HCT116 (cell line): Measurements from ENCODE around the gene SMOC1. TPM values are rescaled to one million over a fixed set of nuclear protein-coding genes. Genes with fewer than 3 reads are reported as not detected.

ENCODE experiments used
- ATAC-seq: fragments of 200-7000 bp; cut with Tn5 transposase; 2 replicates; pipeline ENCODE4 v1.9.1; 2020; ENCODE audit warnings: mild to moderate bottlenecking, moderate library complexity
- BruUV-seq: library from RNA; stranded (reverse); fragments of 400-500 nt; replicated peaks from 2 replicates; lab custom pipeline; 2021; lab: Mats Ljungman, UMichigan
- CTCF ChIA-PET: fragments of 300-600 bp; sonication (Branson Sonifier 250); formaldehyde crosslinking; loops from one replicate; lab custom pipeline; 2021; ENCODE audit warnings: antibody characterized with exemption; lab: Charles Lee
- POLR2A ChIA-PET: fragments of 300-600, 350-600 bp; sonication (Branson Sonifier 250); formaldehyde crosslinking; loops from one replicate; lab custom pipeline; 2021; ENCODE audit warnings: antibody characterized with exemption; lab: Charles Lee
- RAD21 ChIA-PET, 2 experiments: fragments of 300-600 bp; sonication (Branson Sonifier 250); formaldehyde crosslinking; loops; one replicate each; lab custom pipeline; 2023; ENCODE audit warnings: low total read pairs in 2 of 2; ENCODE audit not compliant: uncharacterized antibody in 2 of 2, unreplicated experiment in 2 of 2, low non-redundant PET in 1 of 2; lab: Charles Lee
- DNase-seq: peaks from one replicate; pipeline ENCODE4 v3.0.0-alpha.2; 2010; ENCODE audit warnings: low read depth, low spot score
- H2AFZ ChIP-seq: fragments of 200-600 bp; shearing (Covaris generic), sonication (generic); 2 replicates; pipeline ENCODE4 v1.6.1; 2017; ENCODE audit warnings: low read depth, mixed run types, mixed read lengths, antibody characterized with exemption, low read length; ENCODE audit not compliant: poor library complexity, severe bottlenecking
- H3K27ac ChIP-seq: 2 replicates; pipeline ENCODE4 v1.5.1; 2012; ENCODE audit warnings: low read depth, low read length
- H3K27me3 ChIP-seq: fragments of 200-600 bp; sonication (generic); 2 replicates; pipeline ENCODE4 v1.6.1; 2016; ENCODE audit warnings: mixed run types, low read length, mixed read lengths; ENCODE audit not compliant: insufficient read depth
- H3K36me3 ChIP-seq, 2 experiments: fragments of 200-500 bp in 1 of 2; fragments of 200-600 bp in 1 of 2; sonication (Bioruptor generic) in 1 of 2; sonication (generic) in 1 of 2; 2 replicates each; pipeline versions ENCODE4 v1.5.1 to v1.6.1; 2014 to 2016; ENCODE audit warnings: low read length in 2 of 2, inconsistent platforms in 1 of 2, mixed read lengths in 1 of 2, mixed run types in 1 of 2; ENCODE audit not compliant: insufficient read depth in 2 of 2, control insufficient read depth in 1 of 2
- H3K4me1 ChIP-seq, 2 experiments: fragments of 200-600 bp in 1 of 2; sonication (generic) in 1 of 2; 2 replicates each; pipeline versions ENCODE4 v1.5.1 to v1.6.1; 2012 to 2017; ENCODE audit warnings: low read length in 2 of 2, inconsistent platforms in 1 of 2, mild to moderate bottlenecking in 1 of 2, mixed read lengths in 1 of 2, mixed run types in 1 of 2, moderate library complexity in 1 of 2; ENCODE audit not compliant: insufficient read depth in 2 of 2, control insufficient read depth in 1 of 2
- H3K4me2 ChIP-seq: fragments of 200-600 bp; sonication (generic); 2 replicates; pipeline ENCODE4 v1.6.1; 2017; ENCODE audit warnings: mixed run types, low read length, mixed read lengths
- H3K4me3 ChIP-seq, 2 experiments: fragments of 200-600 bp in 1 of 2; sonication (generic) in 1 of 2; replicated peaks in 1 of 2; 2 replicates each; pipeline ENCODE4 v1.5.1; 2011 to 2016; ENCODE audit warnings: low read length in 2 of 2, control low read depth in 1 of 2, low read depth in 1 of 2, mild to moderate bottlenecking in 1 of 2, mixed read lengths in 1 of 2, mixed run types in 1 of 2
- H3K79me2 ChIP-seq: fragments of 200-600 bp; sonication (generic); 2 replicates; pipeline ENCODE4 v1.6.1; 2017; ENCODE audit warnings: mild to moderate bottlenecking, mixed run types, low read length, moderate library complexity, mixed read lengths; ENCODE audit not compliant: insufficient read depth
- H3K9ac ChIP-seq: fragments of 200-600 bp; sonication (generic); 2 replicates; pipeline ENCODE4 v1.6.1; 2016; ENCODE audit warnings: low read length, mixed read lengths
- H3K9me2 ChIP-seq: fragments of 200-600 bp; sonication (generic), shearing (Covaris generic); 2 replicates; pipeline ENCODE4 v1.6.1; 2017; ENCODE audit warnings: mixed run types, mild to moderate bottlenecking, moderate library complexity; ENCODE audit not compliant: insufficient read depth
- H3K9me3 ChIP-seq, 2 experiments: fragments of 200-500 bp in 1 of 2; fragments of 200-600 bp in 1 of 2; sonication (Bioruptor generic) in 1 of 2; sonication (generic) in 1 of 2; 2 replicates each; pipeline ENCODE4 v1.6.1; 2014 to 2017; ENCODE audit warnings: low read length in 2 of 2, mixed read lengths in 2 of 2, inconsistent platforms in 1 of 2, low read depth in 1 of 2, mild to moderate bottlenecking in 1 of 2, mixed run types in 1 of 2, moderate library complexity in 1 of 2; ENCODE audit not compliant: control insufficient read depth in 1 of 2, insufficient read depth in 1 of 2
- H4K20me1 ChIP-seq: fragments of 200-600 bp; sonication (generic), shearing (Covaris generic); 2 replicates; pipeline ENCODE4 v1.6.1; 2017; ENCODE audit warnings: mixed run types, mild to moderate bottlenecking, moderate library complexity; ENCODE audit not compliant: insufficient read depth
- CBX3 ChIP-seq: IDR thresholded peaks from 2 replicates; pipeline ENCODE4 v1.6.1; 2012; ENCODE audit warnings: low read depth
- EGR1 ChIP-seq: IDR thresholded peaks from 2 replicates; pipeline ENCODE4 v1.6.1; 2012; ENCODE audit warnings: low read depth
- ELF1 ChIP-seq: IDR thresholded peaks from 2 replicates; pipeline ENCODE4 v1.6.1; 2012; ENCODE audit warnings: low read depth, borderline replicate concordance
- EZH2phosphoT487 ChIP-seq: fragments of 200-600 bp; IDR thresholded peaks from 2 replicates; pipeline ENCODE4 v1.6.1; 2018; ENCODE audit warnings: antibody characterized with exemption, borderline replicate concordance
- FOSL1 ChIP-seq: IDR thresholded peaks from 2 replicates; pipeline ENCODE4 v1.6.1; 2012; ENCODE audit warnings: low read depth
- JUND ChIP-seq: IDR thresholded peaks from 2 replicates; pipeline ENCODE4 v1.6.1; 2012
- POLR2A ChIP-seq: IDR thresholded peaks from 2 replicates; pipeline ENCODE4 v1.7.0; 2011; ENCODE audit warnings: borderline replicate concordance; ENCODE audit not compliant: insufficient read depth, insufficient read length; ENCODE audit errors: extremely low read depth
- POLR2AphosphoS5 ChIP-seq: IDR thresholded peaks from 2 replicates; pipeline ENCODE4 v1.6.1; 2011; ENCODE audit warnings: mild to moderate bottlenecking, low read depth, low read length, moderate library complexity
- REST ChIP-seq: IDR thresholded peaks from 2 replicates; pipeline ENCODE4 v1.6.1; 2012; ENCODE audit warnings: low read depth
- SIN3A ChIP-seq: IDR thresholded peaks from 2 replicates; pipeline ENCODE4 v1.6.1; 2012; ENCODE audit warnings: low read depth
- SP1 ChIP-seq: IDR thresholded peaks from 2 replicates; pipeline ENCODE4 v1.6.1; 2012; ENCODE audit warnings: low read depth
- SRF ChIP-seq: IDR thresholded peaks from 2 replicates; pipeline ENCODE4 v1.6.1; 2012; ENCODE audit warnings: low read depth
- TCF7L2 ChIP-seq: IDR thresholded peaks from 2 replicates; pipeline ENCODE4 v1.7.0; 2011; ENCODE audit warnings: borderline replicate concordance, inconsistent platforms; ENCODE audit not compliant: insufficient read depth, insufficient read length; ENCODE audit errors: extremely low read depth
- ZFX ChIP-seq: fragments of 450-650 bp; IDR thresholded peaks from 2 replicates; pipeline ENCODE4 v1.6.1; 2017
- ZNF274 ChIP-seq: fragments of 200-500 bp; sonication (Bioruptor generic); IDR thresholded peaks from 2 replicates; pipeline ENCODE4 v1.6.1; 2014; ENCODE audit warnings: mild to moderate bottlenecking, low read depth, low read length, inconsistent platforms
- intact Hi-C: fragments of 100-400 bp; cut with micrococcal nuclease; formaldehyde crosslinking; loops from 2 replicates; pipeline ENCODE4 v1.10.0; 2022
- total RNA-seq: library from RNA; stranded (reverse); gene quantifications from one replicate; pipeline ENCODE4 v1.2.1, GENCODE V29; 2021; ENCODE audit not compliant: unreplicated experiment
- TF ChIP-seq, protein P1 (sequence below), 3 experiments: fragments of 200-600 bp in 1 of 3; sonication (generic) in 1 of 3; IDR thresholded peaks in 2 of 3; conservative IDR thresholded peaks in 1 of 3; 2 replicates each; pipeline ENCODE4 v1.5.1; 2012 to 2017; ENCODE audit warnings: low read depth in 2 of 3, low read length in 2 of 3, antibody characterized with exemption in 1 of 3, borderline replicate concordance in 1 of 3, control low read depth in 1 of 3, mild to moderate bottlenecking in 1 of 3, mixed read lengths in 1 of 3, mixed run types in 1 of 3, moderate library complexity in 1 of 3; ENCODE audit not compliant: insufficient read depth in 1 of 3
- TF ChIP-seq, protein P2 (sequence below): IDR thresholded peaks from 2 replicates; pipeline ENCODE4 v1.6.1; 2012
- TF ChIP-seq, protein P3 (sequence below): IDR thresholded peaks from 2 replicates; pipeline ENCODE4 v1.6.1; 2012

The SMOC1 gene
- total RNA-seq, 1 experiment from 2014 or later: not detected

GRCh38 chr14:70014406-70015095 lies 135.3 kb downstream of the SMOC1 start:
- CTCF ChIA-PET: interaction anchor here (1.0 to 1.3 kb wide), 2 partner anchors 73 to 137 kb away, joined by 3 to 4 read pairs; no protein-coding TSS in a partner anchor
- TF ChIP-seq, protein P1, sequence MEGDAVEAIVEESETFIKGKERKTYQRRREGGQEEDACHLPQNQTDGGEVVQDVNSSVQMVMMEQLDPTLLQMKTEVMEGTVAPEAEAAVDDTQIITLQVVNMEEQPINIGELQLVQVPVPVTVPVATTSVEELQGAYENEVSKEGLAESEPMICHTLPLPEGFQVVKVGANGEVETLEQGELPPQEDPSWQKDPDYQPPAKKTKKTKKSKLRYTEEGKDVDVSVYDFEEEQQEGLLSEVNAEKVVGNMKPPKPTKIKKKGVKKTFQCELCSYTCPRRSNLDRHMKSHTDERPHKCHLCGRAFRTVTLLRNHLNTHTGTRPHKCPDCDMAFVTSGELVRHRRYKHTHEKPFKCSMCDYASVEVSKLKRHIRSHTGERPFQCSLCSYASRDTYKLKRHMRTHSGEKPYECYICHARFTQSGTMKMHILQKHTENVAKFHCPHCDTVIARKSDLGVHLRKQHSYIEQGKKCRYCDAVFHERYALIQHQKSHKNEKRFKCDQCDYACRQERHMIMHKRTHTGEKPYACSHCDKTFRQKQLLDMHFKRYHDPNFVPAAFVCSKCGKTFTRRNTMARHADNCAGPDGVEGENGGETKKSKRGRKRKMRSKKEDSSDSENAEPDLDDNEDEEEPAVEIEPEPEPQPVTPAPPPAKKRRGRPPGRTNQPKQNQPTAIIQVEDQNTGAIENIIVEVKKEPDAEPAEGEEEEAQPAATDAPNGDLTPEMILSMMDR (IDR thresholded peaks at IDR 0.05 in 2 of 3, conservative IDR thresholded peaks at IDR 0.05 in 1 of 3; ENCODE audit: borderline replicate concordance in 1 of 3, insufficient read depth in 1 of 3, low read depth in 2 of 3, low read length in 2 of 3): no peak
- TF ChIP-seq ZNF274: no peak
- TF ChIP-seq, protein P2, sequence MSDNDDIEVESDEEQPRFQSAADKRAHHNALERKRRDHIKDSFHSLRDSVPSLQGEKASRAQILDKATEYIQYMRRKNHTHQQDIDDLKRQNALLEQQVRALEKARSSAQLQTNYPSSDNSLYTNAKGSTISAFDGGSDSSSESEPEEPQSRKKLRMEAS: no peak
- TF ChIP-seq JUND: no peak
- no peak for TF ChIP-seq ELF1
- no peak for TF ChIP-seq EZH2phosphoT487
- TF ChIP-seq ZFX: no peak
- TF ChIP-seq POLR2A: no peak
- TF ChIP-seq SIN3A: no peak
- TF ChIP-seq POLR2AphosphoS5: no peak
- TF ChIP-seq, protein P3, sequence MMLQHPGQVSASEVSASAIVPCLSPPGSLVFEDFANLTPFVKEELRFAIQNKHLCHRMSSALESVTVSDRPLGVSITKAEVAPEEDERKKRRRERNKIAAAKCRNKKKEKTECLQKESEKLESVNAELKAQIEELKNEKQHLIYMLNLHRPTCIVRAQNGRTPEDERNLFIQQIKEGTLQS: no peak
- no peak for TF ChIP-seq EGR1
- no peak for TF ChIP-seq SP1
- TF ChIP-seq FOSL1: no peak
- no peak for TF ChIP-seq CBX3
- TF ChIP-seq SRF: no peak
- no peak for TF ChIP-seq REST
- no peak for TF ChIP-seq TCF7L2
- Histone ChIP-seq H3K36me3 (no peaks in the 10 kb centered on the region), H3K4me1 (no peaks in the 10 kb centered on the region), H3K4me2 (no peak overlapping the region), H2AFZ (no peak overlapping the region), H3K27ac (no peak overlapping the region), H3K9me2 (no peaks in the 10 kb centered on the region), H3K79me2 (no peaks in the 10 kb centered on the region), H3K9ac (no peak overlapping the region), H3K27me3 (no peaks in the 10 kb centered on the region), H3K4me3 (no peak overlapping the region), H4K20me1 (no peaks in the 10 kb centered on the region), H3K9me3 (no peaks in the 10 kb centered on the region)
- intact Hi-C loops: no loop called here
- DNase-seq (no peak), ATAC-seq (no peak)
- no TSS peak for BruUV-seq
- RAD21 ChIA-PET: no interaction called here
- POLR2A ChIA-PET: no interaction called here
